PC-3 (cell line): ENCODE measurements around the gene HNRNPF. TPM values are rescaled to one million over a fixed set of nuclear protein-coding genes. Genes with fewer than 3 reads are reported as not detected.

Experiments
- ATAC-seq: fragments of 200-7000 bp; cut with Tn5 transposase; 2 replicates; pipeline ENCODE4 v1.9.1; 2020; ENCODE audit warnings: mild to moderate bottlenecking, moderate library complexity
- BruUV-seq: library from RNA; stranded (reverse); fragments of 400-500 nt; replicated peaks from 2 replicates; lab custom pipeline; 2021; lab: Mats Ljungman, UMichigan
- CTCF ChIA-PET: fragments of 300-600 bp; sonication (Branson Sonifier 250); formaldehyde crosslinking; loops from one replicate; lab custom pipeline; 2022; ENCODE audit warnings: antibody characterized with exemption; lab: Charles Lee
- POLR2A ChIA-PET: fragments of 300-600 bp; sonication (Branson Sonifier 250); formaldehyde crosslinking; loops from one replicate; lab custom pipeline; 2022; ENCODE audit warnings: antibody characterized with exemption; ENCODE audit not compliant: unreplicated experiment; lab: Charles Lee
- DNase-seq: peaks from one replicate; pipeline ENCODE4 v3.0.0-alpha.2; 2015
- H2AFZ ChIP-seq: fragments of 300-600 bp; sonication (generic); 2 replicates; pipeline ENCODE4 v1.6.0; 2016; ENCODE audit warnings: antibody characterized with exemption, low read length
- H3F3A ChIP-seq: fragments of 300-600 bp; sonication (generic); one replicate; pipeline ENCODE4 v1.6.0; 2017; ENCODE audit warnings: antibody characterized with exemption, low read length, control low read depth, mild to moderate bottlenecking; ENCODE audit not compliant: unreplicated experiment
- H3K27ac ChIP-seq: fragments of 300-600 bp; sonication (generic); 2 replicates; pipeline ENCODE4 v1.5.1; 2016; ENCODE audit warnings: mild to moderate bottlenecking, low read length
- H3K27me3 ChIP-seq: fragments of 300-600 bp; sonication (generic); 2 replicates; pipeline ENCODE4 v1.6.1; 2016; ENCODE audit warnings: low read length, mixed read lengths
- H3K36me3 ChIP-seq: fragments of 300-600 bp; sonication (generic); 2 replicates; pipeline ENCODE4 v1.6.1; 2016; ENCODE audit warnings: low read depth, mixed run types, low read length, mixed read lengths
- H3K4me1 ChIP-seq: fragments of 300-600 bp; sonication (generic); 2 replicates; pipeline ENCODE4 v1.5.1; 2016; ENCODE audit warnings: low read length; ENCODE audit not compliant: insufficient read depth
- H3K4me2 ChIP-seq: fragments of 300-600 bp; sonication (generic); 2 replicates; pipeline ENCODE4 v1.6.0; 2016; ENCODE audit warnings: low read length
- H3K4me3 ChIP-seq: fragments of 300-600 bp; sonication (generic); 2 replicates; pipeline ENCODE4 v1.5.1; 2016; ENCODE audit warnings: mild to moderate bottlenecking, low read length, mixed read lengths
- H3K79me2 ChIP-seq: fragments of 300-600 bp; sonication (generic); 2 replicates; pipeline ENCODE4 v1.6.1; 2017; ENCODE audit warnings: low read length, mixed read lengths
- H3K9ac ChIP-seq: fragments of 300-600 bp; sonication (generic); 2 replicates; pipeline ENCODE4 v1.6.0; 2016; ENCODE audit warnings: mild to moderate bottlenecking, low read length
- H3K9me2 ChIP-seq: fragments of 300-600 bp; sonication (generic); replicated peaks from 2 replicates; pipeline ENCODE4 v1.6.1; 2016; ENCODE audit warnings: mixed run types, low read length, mixed read lengths
- H3K9me3 ChIP-seq: fragments of 300-600 bp; sonication (generic); 2 replicates; pipeline ENCODE4 v1.6.1; 2016; ENCODE audit warnings: low read length, mixed read lengths
- H4K20me1 ChIP-seq: fragments of 300-600 bp; sonication (generic); 2 replicates; pipeline ENCODE4 v1.6.1; 2016; ENCODE audit warnings: low read length, mixed read lengths
- EZH2 ChIP-seq: fragments of 300-600 bp; sonication (generic); IDR thresholded peaks from one replicate; pipeline ENCODE4 v1.6.1; 2017; ENCODE audit warnings: antibody characterized with exemption, mild to moderate bottlenecking, low read length; ENCODE audit not compliant: unreplicated experiment
- EZH2phosphoT487 ChIP-seq: fragments of 300-600 bp; sonication (generic); IDR thresholded peaks from 2 replicates; pipeline ENCODE4 v1.6.1; 2018; ENCODE audit warnings: mild to moderate bottlenecking, antibody characterized with exemption, low read length, borderline replicate concordance
- intact Hi-C: fragments of 100-400 bp; cut with micrococcal nuclease; formaldehyde crosslinking; loops from 2 replicates; pipeline ENCODE4 v1.9.0; 2023
- total RNA-seq: library from RNA; depleted of rRNA; stranded (reverse); fragments of >200 nt; gene quantifications from 2 replicates; pipeline ENCODE4 v1.2.3, GENCODE V29; 2014
- TF ChIP-seq, protein P1 (sequence below): fragments of 300-600 bp; sonication (generic); conservative IDR thresholded peaks from 2 replicates; pipeline ENCODE4 v1.5.1; 2017; ENCODE audit warnings: antibody characterized with exemption, low read depth, mild to moderate bottlenecking, low read length

Gene HNRNPF
- total RNA-seq, 1 experiment from 2014 or later = 421 TPM

DNA sequence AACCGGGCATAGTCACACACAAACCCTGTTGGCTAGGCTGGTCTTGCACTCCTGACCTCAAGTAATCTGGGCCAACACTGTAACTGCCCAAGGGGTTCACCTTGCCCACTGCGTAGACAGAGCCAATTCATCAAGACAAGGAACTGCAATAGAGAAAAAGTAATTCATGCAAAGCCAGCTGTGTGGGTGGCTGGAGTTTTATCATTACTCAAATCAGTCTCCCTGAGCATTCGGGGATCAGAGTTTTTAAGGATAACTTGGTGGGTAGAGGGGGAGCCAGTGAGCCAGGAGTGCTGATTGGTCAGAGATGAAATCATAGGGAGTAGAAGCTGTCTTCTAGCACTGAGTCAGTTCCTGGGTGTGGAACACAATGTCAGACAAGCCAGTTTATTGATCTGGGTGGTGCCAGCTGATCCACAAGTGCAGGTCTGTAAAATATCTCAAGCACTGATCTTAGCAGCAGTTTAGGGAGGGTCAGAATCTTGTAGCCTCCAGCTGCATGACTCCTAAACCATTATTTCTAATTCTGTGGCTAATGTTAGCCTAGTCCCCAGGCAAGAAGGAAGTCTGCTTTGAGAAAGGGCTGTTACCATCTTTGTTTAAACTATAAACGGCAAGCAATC, 53.1 kb downstream of the HNRNPF start:
- ATAC-seq = peak; percentile 90
- Histone ChIP-seq H2AFZ (peak overlapping the region; percentile 43; the same call in 1 of the 2 replicates), H3K79me2 (no peaks in the 10 kb centered on the region), H3K4me1 (peaks cover 40% of the 10 kb centered on the region), H3K27me3 (no peaks in the 10 kb centered on the region), H4K20me1 (no peaks in the 10 kb centered on the region), H3K9me3 (no peaks in the 10 kb centered on the region), H3K9ac (peak overlapping the region; percentile 50), H3K4me3 (no peak overlapping the region), H3K4me2 (peak overlapping the region; percentile 65), H3K9me2 (no peaks in the 10 kb centered on the region), H3F3A (no peaks in the 10 kb centered on the region), H3K27ac (peak overlapping the region; percentile 91), H3K36me3 (no peaks in the 10 kb centered on the region)
- TF ChIP-seq EZH2phosphoT487 (no peak), EZH2 (no peak)
- TF ChIP-seq, protein P1, sequence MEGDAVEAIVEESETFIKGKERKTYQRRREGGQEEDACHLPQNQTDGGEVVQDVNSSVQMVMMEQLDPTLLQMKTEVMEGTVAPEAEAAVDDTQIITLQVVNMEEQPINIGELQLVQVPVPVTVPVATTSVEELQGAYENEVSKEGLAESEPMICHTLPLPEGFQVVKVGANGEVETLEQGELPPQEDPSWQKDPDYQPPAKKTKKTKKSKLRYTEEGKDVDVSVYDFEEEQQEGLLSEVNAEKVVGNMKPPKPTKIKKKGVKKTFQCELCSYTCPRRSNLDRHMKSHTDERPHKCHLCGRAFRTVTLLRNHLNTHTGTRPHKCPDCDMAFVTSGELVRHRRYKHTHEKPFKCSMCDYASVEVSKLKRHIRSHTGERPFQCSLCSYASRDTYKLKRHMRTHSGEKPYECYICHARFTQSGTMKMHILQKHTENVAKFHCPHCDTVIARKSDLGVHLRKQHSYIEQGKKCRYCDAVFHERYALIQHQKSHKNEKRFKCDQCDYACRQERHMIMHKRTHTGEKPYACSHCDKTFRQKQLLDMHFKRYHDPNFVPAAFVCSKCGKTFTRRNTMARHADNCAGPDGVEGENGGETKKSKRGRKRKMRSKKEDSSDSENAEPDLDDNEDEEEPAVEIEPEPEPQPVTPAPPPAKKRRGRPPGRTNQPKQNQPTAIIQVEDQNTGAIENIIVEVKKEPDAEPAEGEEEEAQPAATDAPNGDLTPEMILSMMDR = peak; percentile 37; the same call in 1 of the 2 replicates
- peak; percentile 97 for DNase-seq
- intact Hi-C loops = loop anchor here (1.0 to 5.0 kb wide), 3 partner anchors 16 to 219 kb away; partner anchors contain the start of gene CSGALNACT2
- CTCF ChIA-PET = interaction anchor here (0.7 kb wide), 1 partner anchor 25 kb away, joined by 4 read pairs; no protein-coding TSS in a partner anchor
- POLR2A ChIA-PET = interaction anchor here (0.6 kb wide), 1 partner anchor 24 kb away, joined by 4 read pairs; no protein-coding TSS in a partner anchor
- no TSS peak for BruUV-seq

DNA sequence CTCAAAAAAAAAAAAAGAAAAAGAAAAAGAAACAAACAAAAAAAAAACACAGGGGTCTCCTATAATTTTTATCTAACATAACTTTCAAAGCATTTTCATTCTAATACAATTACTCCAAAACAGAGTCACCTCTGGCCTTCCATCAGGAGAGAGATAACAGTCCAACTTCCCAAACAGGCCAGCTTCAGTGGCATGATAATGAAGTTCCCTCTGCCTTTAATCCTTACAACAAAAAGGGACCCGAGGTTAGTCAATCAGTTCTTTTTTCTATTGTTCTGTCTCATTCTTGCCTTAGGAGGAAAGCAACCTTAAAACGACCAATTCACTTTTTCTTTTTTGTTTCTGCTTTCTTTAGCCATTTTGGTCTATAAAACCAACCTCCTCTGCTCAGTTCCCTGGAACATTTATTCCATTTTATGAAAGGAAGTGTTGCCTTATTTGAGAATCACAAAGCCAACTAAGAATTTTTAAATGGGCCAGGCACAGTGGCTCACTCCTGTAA, 54.1 kb downstream of the HNRNPF start:
- Histone ChIP-seq H3K4me2 (no peak overlapping the region), H3K27ac (peak overlapping the region; percentile 91), H3K9ac (peak overlapping the region; percentile 18; the same call in 1 of the 2 replicates), H3F3A (no peaks in the 10 kb centered on the region), H3K9me3 (no peaks in the 10 kb centered on the region), H3K9me2 (no peaks in the 10 kb centered on the region), H2AFZ (no peak overlapping the region), H4K20me1 (no peaks in the 10 kb centered on the region), H3K27me3 (no peaks in the 10 kb centered on the region), H3K36me3 (no peaks in the 10 kb centered on the region), H3K79me2 (no peaks in the 10 kb centered on the region), H3K4me1 (peaks cover 49% of the 10 kb centered on the region), H3K4me3 (no peak overlapping the region)
- CTCF ChIA-PET = interaction anchor here (0.7 kb wide), 2 partner anchors 150 to 244 kb away, joined by 5 to 16 read pairs; no protein-coding TSS in a partner anchor
- BruUV-seq = no TSS peak
- intact Hi-C loops = loop anchor here (5.0 kb wide), 2 partner anchors 42 to 218 kb away; partner anchors contain the start of gene CSGALNACT2
- ATAC-seq = no peak
- DNase-seq = no peak
- POLR2A ChIA-PET = no interaction called here
- TF ChIP-seq, protein P1 = no peak
- TF ChIP-seq EZH2 (no peak), EZH2phosphoT487 (no peak)

DNA sequence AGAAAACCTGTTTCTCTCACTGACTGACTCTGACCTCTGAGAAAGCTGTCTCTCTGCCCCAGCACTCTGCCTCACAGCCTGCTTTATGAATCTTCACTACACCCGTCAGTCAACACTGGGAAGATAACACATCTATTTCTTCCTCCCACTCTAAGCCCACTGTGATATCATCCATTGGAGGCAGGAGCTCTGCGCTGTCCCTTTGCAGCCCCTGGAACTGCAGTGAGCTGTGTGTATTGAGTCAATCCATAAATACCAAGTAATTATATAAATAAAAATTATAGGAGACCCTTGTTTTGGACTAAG, 54.7 kb downstream of the HNRNPF start:
- H4K20me1 ChIP-seq = no peaks in the 10 kb centered on the region
- no peak for ATAC-seq
- peak; percentile 40 for DNase-seq
- no peaks in the 10 kb centered on the region for H3K79me2 ChIP-seq
- intact Hi-C loops = no loop called here
- H3K4me1 ChIP-seq = peaks cover 53% of the 10 kb centered on the region
- H3K4me2 ChIP-seq = peak overlapping the region; percentile 42
- ChIA-PET CTCF (interaction anchor here (0.7 kb wide), 1 partner anchor 243 kb away, joined by 5 read pairs; no protein-coding TSS in a partner anchor), POLR2A (no interaction called here)
- TF ChIP-seq EZH2 = no peak
- BruUV-seq = no TSS peak
- no peak overlapping the region for H3K4me3 ChIP-seq
- H3K9me3 ChIP-seq = no peaks in the 10 kb centered on the region
- no peaks in the 10 kb centered on the region for H3K36me3 ChIP-seq
- no peak overlapping the region for H3K9ac ChIP-seq
- no peaks in the 10 kb centered on the region for H3F3A ChIP-seq
- no peaks in the 10 kb centered on the region for H3K27me3 ChIP-seq
- no peak overlapping the region for H2AFZ ChIP-seq
- H3K9me2 ChIP-seq = no peaks in the 10 kb centered on the region
- H3K27ac ChIP-seq = peak overlapping the region; percentile 57
